Smooth muscle cell (in vitro differentiated cells): ENCODE results near the gene GAN. TPM values are rescaled to one million over a fixed set of nuclear protein-coding genes. Genes with fewer than 3 reads are reported as not detected.

Experiments
- DNase-seq: peaks from one replicate; lab custom pipeline; 2025; ENCODE audit not compliant: unreplicated experiment; lab: John Stamatoyannopoulos, UW
- H2AFZ ChIP-seq: fragments of 200-600 bp; sonication (generic); 2 replicates; pipeline ENCODE4 v1.6.0; 2016; ENCODE audit warnings: antibody characterized with exemption, low read depth, mild to moderate bottlenecking
- H3F3A ChIP-seq: fragments of 200-600 bp; sonication (generic); 2 replicates; pipeline ENCODE4 v1.6.0; 2017; ENCODE audit warnings: antibody characterized with exemption, low read depth
- H3K27ac ChIP-seq: fragments of 200-600 bp; sonication (generic); 2 replicates; pipeline ENCODE4 v1.5.1; 2016; ENCODE audit warnings: low read depth, mild to moderate bottlenecking
- H3K27me3 ChIP-seq: fragments of 200-600 bp; sonication (generic); 2 replicates; pipeline ENCODE4 v1.6.1; 2016; ENCODE audit warnings: low read depth, mild to moderate bottlenecking
- H3K36me3 ChIP-seq: fragments of 200-600 bp; sonication (generic); 2 replicates; pipeline ENCODE4 v1.5.1; 2016; ENCODE audit warnings: low read depth
- H3K4me1 ChIP-seq: fragments of 200-600 bp; sonication (generic); 2 replicates; pipeline ENCODE4 v1.5.1; 2016; ENCODE audit warnings: low read depth
- H3K4me2 ChIP-seq: fragments of 200-600 bp; sonication (generic); 2 replicates; pipeline ENCODE4 v1.6.0; 2016; ENCODE audit warnings: mild to moderate bottlenecking
- H3K4me3 ChIP-seq: fragments of 200-600 bp; sonication (generic); 2 replicates; pipeline ENCODE4 v1.5.1; 2016; ENCODE audit warnings: mild to moderate bottlenecking
- H3K79me2 ChIP-seq: fragments of 200-600 bp; sonication (generic); 2 replicates; pipeline ENCODE4 v1.6.0; 2016; ENCODE audit warnings: low read depth, mild to moderate bottlenecking
- H3K9ac ChIP-seq: fragments of 200-600 bp; sonication (generic); 2 replicates; pipeline ENCODE4 v1.6.0; 2016; ENCODE audit warnings: low read depth
- H3K9me3 ChIP-seq: fragments of 200-600 bp; sonication (generic); replicated peaks from 2 replicates; pipeline ENCODE4 v1.5.1; 2016; ENCODE audit warnings: low read depth
- H4K20me1 ChIP-seq: fragments of 200-600 bp; sonication (generic); 2 replicates; pipeline ENCODE4 v1.6.0; 2016; ENCODE audit warnings: low read depth
- CTCF ChIP-seq: fragments of 200-600 bp; sonication (generic); IDR thresholded peaks from 2 replicates; pipeline ENCODE4 v1.5.1; 2017; ENCODE audit warnings: borderline replicate concordance, mild to moderate bottlenecking, antibody characterized with exemption; ENCODE audit not compliant: insufficient read depth, poor library complexity, severe bottlenecking
- WGBS: methylation state at CpG from one replicate; pipeline ENCODE4 v1.1.7; 2016; ENCODE audit warnings: low lambda C conversion rate; 5-methylcytosine and 5-hydroxymethylcytosine counted together
- polyA plus RNA-seq: library from polyadenylated mRNA; unstranded; fragments of >200 nt; fragmentation: Nextera tagmentation; extraction: Ambion mirVana; gene quantifications from 2 replicates; pipeline ENCODE4 v1.2.1, GENCODE V29; 2016
- total RNA-seq: library from RNA; depleted of rRNA; stranded (reverse); fragments of >200 nt; gene quantifications from 2 replicates; pipeline ENCODE4 v1.2.3, GENCODE V29; 2014

Gene GAN
- total and polyA plus RNA-seq, 2 experiments from 2014 or later, result 1.2 to 14.6 TPM

GRCh38 chr16:81293909-81294802, 20.6 kb upstream of the GAN start:
- no peaks in the 10 kb centered on the region for H3K9me3 ChIP-seq
- TF ChIP-seq CTCF, result no peak
- H2AFZ ChIP-seq, result no peak overlapping the region
- peaks cover 6% of the 10 kb centered on the region for H3F3A ChIP-seq
- peak overlapping the region; percentile 24 for H3K9ac ChIP-seq
- no peak overlapping the region for H3K4me3 ChIP-seq
- H4K20me1 ChIP-seq, result no peaks in the 10 kb centered on the region
- peak overlapping the region; percentile 79 for H3K4me2 ChIP-seq
- DNase-seq, result no peak
- 46% methylated on average over 11 of the region's 11 CpGs for WGBS
- no peaks in the 10 kb centered on the region for H3K4me1 ChIP-seq
- no peaks in the 10 kb centered on the region for H3K36me3 ChIP-seq
- H3K79me2 ChIP-seq, result no peaks in the 10 kb centered on the region
- peak overlapping the region; percentile 74 for H3K27ac ChIP-seq
- H3K27me3 ChIP-seq, result no peaks in the 10 kb centered on the region

DNA sequence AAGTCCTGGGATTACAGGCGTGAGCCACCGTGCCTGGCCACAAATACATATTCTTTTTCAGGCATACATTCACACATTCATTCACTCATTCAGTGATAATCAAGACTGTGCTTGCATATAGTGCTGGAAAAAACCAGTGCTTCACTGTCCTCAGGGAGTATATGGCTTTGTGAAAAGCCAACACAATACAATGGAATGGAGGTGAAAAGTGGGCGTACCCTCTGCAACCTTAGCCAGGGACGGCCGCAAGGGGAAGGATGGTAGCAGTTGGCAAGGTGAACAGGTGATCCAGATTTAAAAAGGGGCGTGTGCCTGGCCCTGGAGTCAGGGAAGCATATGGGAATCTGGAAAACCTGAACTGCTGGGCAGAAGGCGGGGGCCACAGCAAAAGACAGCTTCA, 18.1 kb upstream of the GAN start:
- no peak overlapping the region for H2AFZ ChIP-seq
- H3F3A ChIP-seq, result peaks cover 6% of the 10 kb centered on the region
- no peaks in the 10 kb centered on the region for H3K36me3 ChIP-seq
- no peak overlapping the region for H3K4me2 ChIP-seq
- TF ChIP-seq CTCF, result no peak
- WGBS, result 90% methylated on average over 7 of the region's 7 CpGs
- no peak overlapping the region for H3K4me3 ChIP-seq
- H3K27me3 ChIP-seq, result no peaks in the 10 kb centered on the region
- no peak overlapping the region for H3K9ac ChIP-seq
- H4K20me1 ChIP-seq, result no peaks in the 10 kb centered on the region
- no peak for DNase-seq
- H3K27ac ChIP-seq, result no peak overlapping the region
- H3K9me3 ChIP-seq, result no peaks in the 10 kb centered on the region
- no peaks in the 10 kb centered on the region for H3K79me2 ChIP-seq
- no peaks in the 10 kb centered on the region for H3K4me1 ChIP-seq

DNA sequence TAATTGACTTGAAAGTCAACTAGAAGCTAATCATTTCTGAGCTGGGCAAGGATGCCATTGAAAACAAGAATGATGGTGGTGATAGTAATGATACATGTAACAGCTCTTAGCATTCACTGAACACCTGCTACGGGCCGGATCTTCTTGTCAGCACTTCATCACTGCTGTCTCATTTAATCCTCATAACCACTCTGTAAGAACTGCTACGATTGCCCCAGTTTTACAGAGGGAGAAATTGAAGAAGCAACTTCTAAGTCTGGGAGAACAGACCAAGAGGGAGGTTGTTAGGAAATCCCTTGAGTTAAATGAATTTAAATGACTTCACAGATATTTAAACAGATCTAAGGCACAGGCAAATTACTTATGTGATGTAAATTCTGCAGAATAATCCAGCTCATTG, 7.0 kb upstream of the GAN start:
- no peaks in the 10 kb centered on the region for H3K9me3 ChIP-seq
- TF ChIP-seq CTCF, result no peak
- no peak for DNase-seq
- no peak overlapping the region for H3K4me3 ChIP-seq
- no peaks in the 10 kb centered on the region for H4K20me1 ChIP-seq
- H3K36me3 ChIP-seq, result no peaks in the 10 kb centered on the region
- no peak overlapping the region for H2AFZ ChIP-seq
- no peaks in the 10 kb centered on the region for H3K79me2 ChIP-seq
- 88% methylated on average over 3 of the region's 3 CpGs for WGBS
- no peak overlapping the region for H3K4me2 ChIP-seq
- no peak overlapping the region for H3K9ac ChIP-seq
- H3K4me1 ChIP-seq, result no peaks in the 10 kb centered on the region
- no peaks in the 10 kb centered on the region for H3F3A ChIP-seq
- H3K27me3 ChIP-seq, result no peaks in the 10 kb centered on the region
- H3K27ac ChIP-seq, result no peak overlapping the region
